H9 (cell line): ENCODE data around the gene GAD1. TPM values are rescaled to one million over a fixed set of nuclear protein-coding genes. Genes with fewer than 3 reads are reported as not detected.

Experiments
- DNase-seq: peaks from one replicate; pipeline ENCODE4 v3.0.0-alpha.2; 2017
- H2AFZ ChIP-seq: one replicate; pipeline ENCODE4 v1.6.1; 2013; ENCODE audit warnings: mild to moderate bottlenecking, low read length, control low read depth, moderate library complexity
- H2AK5ac ChIP-seq: 2 replicates; pipeline ENCODE4 v1.6.1; 2013; ENCODE audit warnings: low read length, control low read depth, mixed read lengths; ENCODE audit not compliant: insufficient read length
- H2BK120ac ChIP-seq: one replicate; pipeline ENCODE4 v1.6.1; 2013; ENCODE audit warnings: low read depth, mild to moderate bottlenecking, low read length, control low read depth, inconsistent platforms; ENCODE audit not compliant: poor library complexity, severe bottlenecking
- H2BK12ac ChIP-seq: 2 replicates; pipeline ENCODE4 v1.6.1; 2013; ENCODE audit warnings: low read length, control low read depth, mixed read lengths, low read depth; ENCODE audit not compliant: insufficient read length
- H2BK15ac ChIP-seq: 2 replicates; pipeline ENCODE4 v1.6.1; 2013; ENCODE audit warnings: low read depth, low read length, control low read depth
- H2BK20ac ChIP-seq: one replicate; pipeline ENCODE4 v1.6.1; 2013; ENCODE audit warnings: low read depth, mild to moderate bottlenecking, low read length, control low read depth, inconsistent platforms; ENCODE audit not compliant: poor library complexity, severe bottlenecking
- H2BK5ac ChIP-seq: 2 replicates; pipeline ENCODE4 v1.6.1; 2013; ENCODE audit warnings: low read length, control low read depth, mixed read lengths; ENCODE audit not compliant: insufficient read length
- H3K14ac ChIP-seq: 2 replicates; pipeline ENCODE4 v1.6.1; 2013; ENCODE audit warnings: low read length, control low read depth; ENCODE audit not compliant: insufficient read depth
- H3K18ac ChIP-seq: 2 replicates; pipeline ENCODE4 v1.6.1; 2013; ENCODE audit warnings: low read depth, mild to moderate bottlenecking, mixed read lengths, low read length, control low read depth; ENCODE audit not compliant: insufficient read length
- H3K23ac ChIP-seq: 2 replicates; pipeline ENCODE4 v1.6.1; 2013; ENCODE audit warnings: low read length, control low read depth, mixed read lengths, low read depth; ENCODE audit not compliant: insufficient read length
- H3K23me2 ChIP-seq: 2 replicates; pipeline ENCODE4 v1.6.1; 2013; ENCODE audit warnings: low read depth, mild to moderate bottlenecking, mixed read lengths, low read length, control low read depth; ENCODE audit not compliant: insufficient read length, poor library complexity, severe bottlenecking
- H3K27ac ChIP-seq: 2 replicates; pipeline ENCODE4 v1.5.1; 2013; ENCODE audit warnings: low read length, control low read depth, mixed read lengths, low read depth; ENCODE audit not compliant: insufficient read length
- H3K27me3 ChIP-seq: 2 replicates; pipeline ENCODE4 v1.6.1; 2013; ENCODE audit warnings: low read length, control low read depth, inconsistent platforms; ENCODE audit not compliant: insufficient read depth
- H3K4ac ChIP-seq: 2 replicates; pipeline ENCODE4 v1.6.1; 2013; ENCODE audit warnings: low read depth, mild to moderate bottlenecking, control low read depth, inconsistent platforms, low read length, moderate library complexity
- H3K4me1 ChIP-seq: 2 replicates; pipeline ENCODE4 v1.6.1; 2013; ENCODE audit warnings: low read length, control low read depth, inconsistent platforms; ENCODE audit not compliant: insufficient read depth
- H3K4me2 ChIP-seq: 2 replicates; pipeline ENCODE4 v1.6.1; 2013; ENCODE audit warnings: low read length, control low read depth, mixed read lengths; ENCODE audit not compliant: insufficient read length, insufficient read depth
- H3K56ac ChIP-seq: 2 replicates; pipeline ENCODE4 v1.6.1; 2013; ENCODE audit warnings: low read depth, mild to moderate bottlenecking, mixed read lengths, low read length, control low read depth; ENCODE audit not compliant: insufficient read length
- H3K79me1 ChIP-seq: 2 replicates; pipeline ENCODE4 v1.6.1; 2013; ENCODE audit warnings: low read depth, mild to moderate bottlenecking, moderate library complexity, low read length, control low read depth, inconsistent platforms; ENCODE audit not compliant: insufficient read depth, poor library complexity, severe bottlenecking
- H3K79me2 ChIP-seq: 2 replicates; pipeline ENCODE4 v1.6.1; 2013; ENCODE audit warnings: low read length, control low read depth, inconsistent platforms; ENCODE audit not compliant: insufficient read depth
- H3K9ac ChIP-seq: 2 replicates; pipeline ENCODE4 v1.6.1; 2013; ENCODE audit warnings: low read length, control low read depth, mixed read lengths; ENCODE audit not compliant: insufficient read length; ENCODE audit errors: extremely low read depth
- H3K9me3 ChIP-seq: one replicate; pipeline ENCODE4 v1.6.1; 2013; ENCODE audit warnings: low read depth, low read length, inconsistent platforms; ENCODE audit not compliant: control insufficient read depth
- H3T11ph ChIP-seq: one replicate; pipeline ENCODE4 v1.6.1; 2013; ENCODE audit warnings: mild to moderate bottlenecking, low read length, control low read depth, inconsistent platforms
- H4K20me1 ChIP-seq: one replicate; pipeline ENCODE4 v1.6.1; 2013; ENCODE audit not compliant: control insufficient read depth, insufficient read length, insufficient read depth
- H4K5ac ChIP-seq: 2 replicates; pipeline ENCODE4 v1.6.1; 2013; ENCODE audit warnings: low read depth, mild to moderate bottlenecking, mixed read lengths, low read length, control low read depth; ENCODE audit not compliant: insufficient read length
- H4K8ac ChIP-seq: replicated peaks from 2 replicates; pipeline ENCODE4 v1.6.1; 2013; ENCODE audit warnings: low read length, control low read depth, mixed read lengths, low read depth; ENCODE audit not compliant: insufficient read length
- H4K91ac ChIP-seq: 2 replicates; pipeline ENCODE4 v1.6.1; 2013; ENCODE audit warnings: low read depth, mild to moderate bottlenecking, moderate library complexity, mixed read lengths, low read length, control low read depth; ENCODE audit not compliant: insufficient read length
- H3K27ac Mint-ChIP-seq, 3 experiments: 2 replicates in 2 of 3; 3 replicates in 1 of 3; pipeline ENCODE4 v1.8.0; 2020 to 2021; ENCODE audit warnings: mixed read lengths in 3 of 3, mild to moderate bottlenecking in 1 of 3, moderate library complexity in 1 of 3
- H3K27me3 Mint-ChIP-seq: 2 replicates; pipeline ENCODE4 v1.8.0; 2021; ENCODE audit warnings: low read depth, mild to moderate bottlenecking, moderate library complexity, mixed read lengths
- H3K36me3 Mint-ChIP-seq, 3 experiments: 2 replicates in 2 of 3; 3 replicates in 1 of 3; pipeline ENCODE4 v1.8.0; 2020 to 2021; ENCODE audit warnings: low read depth in 3 of 3, mixed read lengths in 3 of 3; ENCODE audit not compliant: insufficient read depth in 1 of 3
- H3K4me1 Mint-ChIP-seq, 2 experiments: 2 replicates each; pipeline ENCODE4 v1.8.0; 2020; ENCODE audit warnings: mixed read lengths in 2 of 2
- H3K4me3 Mint-ChIP-seq, 2 experiments: 2 replicates in 1 of 2; 3 replicates in 1 of 2; pipeline ENCODE4 v1.8.0; 2020 to 2021; ENCODE audit warnings: mild to moderate bottlenecking in 2 of 2, mixed read lengths in 2 of 2, moderate library complexity in 1 of 2
- H3K9me3 Mint-ChIP-seq, 2 experiments: 2 replicates in 1 of 2; 3 replicates in 1 of 2; pipeline ENCODE4 v1.8.0; 2020; ENCODE audit warnings: mild to moderate bottlenecking in 2 of 2, mixed read lengths in 2 of 2, moderate library complexity in 1 of 2
- CTCF ChIP-seq: fragments of 200-600 bp; sonication (generic); conservative IDR thresholded peaks from 3 replicates; pipeline ENCODE4 v1.8.0; 2021; ENCODE audit warnings: antibody characterized with exemption, mild to moderate bottlenecking
- WGBS: extraction: QIAGEN DNeasy Blood & Tissue Kit; methylation state at CpG from one replicate; pipeline ENCODE4 v1.1.7; 2013; ENCODE audit warnings: missing lambda C conversion rate, low lambda C conversion rate, mixed read lengths; ENCODE audit not compliant: insufficient read length; ENCODE audit errors: extremely low coverage; 5-methylcytosine and 5-hydroxymethylcytosine counted together
- total RNA-seq: library from RNA; stranded (reverse); gene quantifications from 2 replicates; pipeline ENCODE4 v1.2.1, GENCODE V29; 2021

The GAD1 gene
- total RNA-seq, 1 experiment from 2014 or later = 1.8 TPM

GRCh38 chr2:170806548-170806947 is 10.1 kb upstream of the GAD1 start:
- no peak overlapping the region for H2AK5ac ChIP-seq
- no peak overlapping the region for H3K56ac ChIP-seq
- H4K8ac ChIP-seq = no peak overlapping the region
- H4K20me1 ChIP-seq = no peaks in the 10 kb centered on the region
- H3K14ac ChIP-seq = no peak overlapping the region
- no peak overlapping the region for H2BK20ac ChIP-seq
- H3K18ac ChIP-seq = no peak overlapping the region
- no peak overlapping the region for H2BK15ac ChIP-seq
- H3K9ac ChIP-seq = no peak overlapping the region
- Mint-ChIP-seq H3K27me3 (peaks cover 7% of the 10 kb centered on the region), H3K27ac (no peak overlapping the region), H3K36me3 (no peaks in the 10 kb centered on the region), H3K9me3 (no peaks in the 10 kb centered on the region), H3K4me1 (peaks cover 5 to 6% of the 10 kb centered on the region in 2 experiments; a peak in 2 of 4 replicates), H3K4me3 (no peak overlapping the region)
- H3K4me2 ChIP-seq = no peak overlapping the region
- no peaks in the 10 kb centered on the region for H3K79me2 ChIP-seq
- H4K91ac ChIP-seq = no peak overlapping the region
- H3K4ac ChIP-seq = no peak overlapping the region
- H4K5ac ChIP-seq = no peak overlapping the region
- no peak overlapping the region for H3T11ph ChIP-seq
- H2BK5ac ChIP-seq = no peak overlapping the region
- H3K23me2 ChIP-seq = no peaks in the 10 kb centered on the region
- DNase-seq = no peak
- H3K27ac ChIP-seq = no peak overlapping the region
- no peaks in the 10 kb centered on the region for H3K4me1 ChIP-seq
- no peak overlapping the region for H2BK12ac ChIP-seq
- no peaks in the 10 kb centered on the region for H3K27me3 ChIP-seq
- no peak overlapping the region for H2BK120ac ChIP-seq
- H3K9me3 ChIP-seq = no peaks in the 10 kb centered on the region
- no peak for TF ChIP-seq CTCF
- H2AFZ ChIP-seq = no peak overlapping the region
- no peaks in the 10 kb centered on the region for H3K79me1 ChIP-seq
- H3K23ac ChIP-seq = no peak overlapping the region
- WGBS = no CpG with 5 or more reads among the region's 2 CpGs
